HG02981 (cell line): ENCODE results near the gene FAM107B.

Source experiments
- ATAC-seq: cut with Tn5 transposase; IDR thresholded peaks from one replicate; pipeline ENCODE4 v1.9.1; 2021; ENCODE audit warnings: mild to moderate bottlenecking, moderate library complexity; ENCODE audit not compliant: unreplicated experiment

FAM107B gene

DNA sequence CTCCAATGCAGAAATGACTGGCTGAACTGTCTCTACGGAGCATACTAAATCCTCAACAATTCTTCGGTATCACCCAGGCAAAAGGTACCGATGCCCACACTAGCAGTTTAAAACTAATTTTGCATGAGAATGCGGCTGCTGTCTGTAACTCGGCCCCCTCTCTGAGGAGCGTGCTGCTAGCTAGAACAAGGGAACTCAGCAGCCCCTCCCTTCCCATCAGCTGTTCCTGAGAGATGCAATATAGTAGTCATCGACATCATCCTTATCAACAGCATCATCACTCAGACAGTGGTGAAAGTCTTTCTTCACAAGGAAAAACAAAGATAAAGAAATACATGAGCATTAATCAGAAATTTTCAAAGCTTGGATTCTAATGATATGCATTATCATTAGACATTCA is 254.9 kb downstream of the FAM107B start:
- no peak for ATAC-seq

- ATAC-seq: no peak
Observed at GRCh38 chr10:14518149-14518548, 256.5 kb downstream of the FAM107B start.

DNA sequence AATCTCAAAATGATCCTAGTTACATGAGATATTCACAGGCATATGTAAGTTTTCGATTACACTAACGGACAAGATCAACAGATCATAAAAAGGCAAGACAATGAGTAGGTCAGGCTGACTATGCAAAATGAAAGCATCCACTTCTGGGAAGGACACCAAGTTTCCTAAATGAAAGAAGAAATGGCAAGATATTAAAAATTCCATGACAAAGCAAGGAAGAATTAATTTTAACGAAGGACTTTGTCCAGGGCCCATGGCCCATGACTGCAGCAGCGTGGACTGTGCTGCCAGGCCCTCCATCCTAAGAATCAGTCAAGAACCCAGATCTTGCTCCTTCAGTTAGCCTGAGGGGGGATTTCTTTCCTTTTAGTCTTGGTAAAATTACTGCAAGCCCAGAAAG is 261.6 kb downstream of the FAM107B start:
- no peak for ATAC-seq

- ATAC-seq: no peak
Observed at GRCh38 chr10:14510346-14510745, 264.4 kb downstream of the FAM107B start.

GRCh38 chr10:14508725-14509124 is 266.0 kb downstream of the FAM107B start:
- no peak for ATAC-seq

GRCh38 chr10:14507781-14508180 is 266.9 kb downstream of the FAM107B start:
- no peak for ATAC-seq

GRCh38 chr10:14507176-14507575 is 267.5 kb downstream of the FAM107B start:
- peak; percentile 73 for ATAC-seq

DNA sequence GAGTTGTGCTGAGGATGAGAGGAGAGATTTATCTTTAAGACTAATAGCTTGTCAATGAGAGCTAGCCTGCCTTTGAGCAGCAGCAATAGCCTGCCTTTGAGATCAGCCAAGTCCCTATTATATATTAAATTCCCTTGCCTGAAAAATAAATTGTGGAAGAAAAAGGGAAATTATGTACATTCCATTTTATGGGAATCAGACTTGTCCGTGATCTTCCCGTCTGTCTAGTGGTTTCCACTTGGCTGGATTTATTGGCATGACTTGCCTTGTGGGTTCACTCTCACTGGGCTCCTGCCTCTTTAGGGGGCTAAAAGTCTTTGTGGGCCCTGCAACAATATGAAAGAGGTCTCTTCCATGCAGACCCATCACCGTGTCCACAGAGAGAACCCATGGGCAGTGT is 272.3 kb downstream of the FAM107B start:
- ATAC-seq: no peak

DNA sequence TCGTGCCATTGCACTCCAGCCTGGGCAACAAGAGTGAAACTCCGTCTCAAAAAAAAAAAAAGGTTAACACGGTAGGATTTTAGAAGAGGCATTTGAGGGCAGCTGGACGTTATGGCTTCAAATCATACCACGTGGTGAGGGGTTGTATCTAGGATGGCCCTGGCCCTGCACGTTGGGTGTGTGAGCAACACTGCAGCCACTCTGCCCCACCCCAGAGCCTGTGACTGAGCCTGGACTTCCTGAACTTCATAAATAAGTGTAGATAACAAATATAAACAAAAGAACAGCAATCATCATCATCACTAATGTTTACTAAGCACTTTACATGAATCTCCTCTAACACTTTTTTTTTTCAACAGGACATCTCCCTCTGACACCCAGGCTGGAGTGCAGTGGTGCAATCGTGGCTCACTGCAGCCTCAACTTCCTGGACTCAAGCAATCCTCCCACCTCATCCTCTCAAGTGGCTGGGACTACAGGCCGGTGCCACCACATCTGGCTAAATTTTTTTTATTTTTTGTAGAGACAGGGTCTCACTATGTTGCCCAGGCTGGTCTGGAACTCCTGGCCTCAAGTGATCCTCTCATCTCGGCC is 274.4 kb downstream of the FAM107B start:
- ATAC-seq: no peak

GRCh38 chr10:14499601-14499904 is 275.1 kb downstream of the FAM107B start:
- no peak for ATAC-seq

GRCh38 chr10:14498326-14498725 is 276.4 kb downstream of the FAM107B start:
- ATAC-seq: no peak

DNA sequence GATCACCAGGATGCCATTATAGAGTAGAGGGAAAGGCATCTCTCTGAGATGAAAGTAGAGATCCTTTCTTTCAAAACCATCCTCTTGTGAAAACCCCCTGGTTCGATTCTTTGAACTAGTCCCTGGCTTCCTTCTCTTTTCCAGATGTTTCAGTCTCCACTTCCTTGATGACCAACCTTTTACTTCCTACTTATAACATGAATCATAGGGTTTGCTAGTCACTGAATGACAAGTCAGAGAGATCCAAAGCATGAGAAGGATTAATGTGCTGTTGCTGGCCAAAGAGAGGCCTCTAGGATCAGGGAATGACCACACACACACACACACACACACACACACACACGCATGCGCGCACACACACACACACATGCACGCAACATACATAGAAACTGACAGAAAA is 282.9 kb downstream of the FAM107B start:
- ATAC-seq: no peak

GRCh38 chr10:14489522-14490177 is 285.0 kb downstream of the FAM107B start:
- no peak for ATAC-seq

GRCh38 chr10:14487488-14487883 is 287.2 kb downstream of the FAM107B start:
- no peak for ATAC-seq

GRCh38 chr10:14486777-14487487 is 287.8 kb downstream of the FAM107B start:
- no peak for ATAC-seq

DNA sequence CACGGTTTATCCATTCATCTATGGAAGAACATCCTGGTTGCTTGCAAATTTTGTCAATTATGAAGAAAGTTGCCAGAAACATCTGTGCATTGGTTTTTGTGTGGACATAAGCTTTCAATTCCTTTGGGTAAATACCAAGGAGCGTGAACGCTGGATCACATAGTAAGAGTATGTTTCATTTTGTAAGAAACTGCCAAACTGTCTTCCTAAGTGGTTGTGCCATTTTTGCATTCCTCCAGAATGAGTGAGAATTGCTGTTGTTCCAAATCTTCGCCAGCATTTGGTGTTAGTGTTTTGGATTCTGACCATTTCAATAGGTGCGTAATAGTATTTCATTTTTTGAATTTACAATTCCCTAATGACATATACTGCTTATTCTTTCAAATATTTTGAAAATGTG is 288.7 kb downstream of the FAM107B start:
- no peak for ATAC-seq

DNA sequence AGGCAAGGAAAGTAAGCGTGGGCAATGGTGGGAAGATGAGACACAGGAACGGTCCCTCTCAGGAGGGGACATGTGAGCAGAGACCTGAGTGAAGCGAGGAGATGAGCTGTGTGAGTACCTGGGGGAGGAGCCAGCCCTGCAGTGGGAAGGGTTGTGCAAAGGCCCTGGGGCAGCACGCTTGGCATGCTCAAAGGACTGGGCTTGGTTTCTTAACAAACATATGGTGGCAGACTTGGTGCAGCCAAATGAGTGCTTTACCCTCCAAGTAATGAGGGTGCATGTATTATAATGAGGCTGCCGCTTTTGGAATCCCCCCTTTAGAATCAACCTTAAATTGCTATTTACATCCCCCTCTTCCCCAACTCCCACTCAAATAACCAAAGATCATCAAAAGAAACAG is 291.3 kb downstream of the FAM107B start:
- ATAC-seq: no peak

DNA sequence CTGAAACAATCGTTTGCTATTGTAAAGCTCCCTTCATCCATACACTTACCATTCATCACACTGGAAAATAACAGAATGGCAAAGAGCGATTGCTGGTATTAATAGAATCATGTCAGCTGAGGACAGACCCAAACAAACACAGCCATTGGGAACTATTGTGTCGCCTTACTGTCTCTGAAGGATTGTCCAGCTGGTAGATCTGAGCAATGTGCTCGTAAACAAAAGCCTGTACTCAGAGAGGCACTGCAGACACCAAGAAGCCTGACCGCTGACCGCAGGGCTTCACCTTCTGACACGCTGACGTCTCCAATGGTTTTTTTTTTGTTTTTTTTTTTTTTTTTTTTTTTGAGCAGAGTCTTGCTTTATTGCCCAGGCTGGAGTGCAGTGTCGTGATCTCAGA is 292.9 kb downstream of the FAM107B start:
- no peak for ATAC-seq

- no peak for ATAC-seq
Observed at GRCh38 chr10:14481014-14481413, 293.7 kb downstream of the FAM107B start.

GRCh38 chr10:14478604-14479003 is 296.1 kb downstream of the FAM107B start:
- ATAC-seq: no peak

GRCh38 chr10:14478201-14478600 is 296.5 kb downstream of the FAM107B start:
- ATAC-seq: no peak

DNA sequence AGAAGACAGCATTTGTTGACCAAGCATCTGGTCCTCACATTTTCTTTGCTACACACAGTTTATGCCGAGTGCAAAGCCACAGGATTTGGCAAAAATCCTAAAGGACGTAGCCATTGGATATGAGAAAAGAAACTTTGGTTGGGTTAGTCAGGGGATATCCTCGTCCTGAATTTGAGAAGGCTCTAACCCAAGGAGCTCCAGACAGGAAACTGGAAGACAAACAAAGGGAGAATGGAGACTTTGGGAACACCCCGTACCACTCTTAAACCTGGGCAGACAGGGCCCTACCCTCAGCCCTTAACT is 297.3 kb downstream of the FAM107B start:
- ATAC-seq: no peak
